ENCODE results near the gene APLNR.

GRCh38 chr11:57269571-57270021 lies 32.5 kb upstream of the APLNR start:
- TF ChIP-seq EZH2phosphoT487 (IDR thresholded peaks at IDR 0.05) (no peak), CTCF (IDR thresholded peaks at IDR 0.05) (no peak), EZH2 (IDR thresholded peaks at IDR 0.05) (no peak)

Measured in neural progenitor cell (in vitro differentiated cells).